Mesenchymal stem cell (in vitro differentiated cells and primary cell): ENCODE data around the gene QSER1.

Experiments
- DNase-seq: peaks from one replicate; pipeline ENCODE4 v3.0.0-alpha.2; 2013
- H2AFZ ChIP-seq: one replicate; pipeline ENCODE4 v1.6.1; 2013; ENCODE audit warnings: low read depth, mild to moderate bottlenecking, control low read depth, inconsistent platforms, low read length, moderate library complexity
- H2AK5ac ChIP-seq: 2 replicates; pipeline ENCODE4 v1.6.1; 2013; ENCODE audit warnings: low read length, moderate library complexity, mild to moderate bottlenecking, inconsistent platforms; ENCODE audit not compliant: severe bottlenecking
- H2BK120ac ChIP-seq: one replicate; pipeline ENCODE4 v1.6.1; 2013; ENCODE audit warnings: low read depth, mild to moderate bottlenecking, inconsistent platforms, low read length, moderate library complexity
- H2BK12ac ChIP-seq, 2 experiments: one replicate each; pipeline ENCODE4 v1.6.1; 2013; ENCODE audit warnings: inconsistent platforms in 2 of 2, low read length in 2 of 2, mild to moderate bottlenecking in 2 of 2, moderate library complexity in 2 of 2, control low read depth in 1 of 2
- H2BK15ac ChIP-seq: one replicate; pipeline ENCODE4 v1.6.1; 2013; ENCODE audit warnings: mild to moderate bottlenecking, low read depth, inconsistent platforms; ENCODE audit not compliant: poor library complexity, severe bottlenecking
- H2BK5ac ChIP-seq: 2 replicates; pipeline ENCODE4 v1.6.1; 2013; ENCODE audit warnings: low read depth, mild to moderate bottlenecking, low read length, control low read depth, inconsistent platforms; ENCODE audit not compliant: poor library complexity, severe bottlenecking
- H3K14ac ChIP-seq, 2 experiments: one replicate each; pipeline ENCODE4 v1.6.1; 2013; ENCODE audit warnings: inconsistent platforms in 2 of 2, low read length in 2 of 2, control low read depth in 1 of 2, mild to moderate bottlenecking in 1 of 2, moderate library complexity in 1 of 2
- H3K18ac ChIP-seq, 2 experiments: one replicate each; pipeline ENCODE4 v1.6.1; 2013; ENCODE audit warnings: inconsistent platforms in 2 of 2, low read length in 2 of 2, control low read depth in 1 of 2, low read depth in 1 of 2, mild to moderate bottlenecking in 1 of 2
- H3K23ac ChIP-seq, 2 experiments: one replicate each; pipeline ENCODE4 v1.6.1; 2013; ENCODE audit warnings: inconsistent platforms in 2 of 2, low read length in 2 of 2, mild to moderate bottlenecking in 2 of 2, moderate library complexity in 2 of 2, control low read depth in 1 of 2
- H3K27ac ChIP-seq: 2 replicates; pipeline ENCODE4 v1.5.1; 2013; ENCODE audit warnings: mild to moderate bottlenecking, moderate library complexity, low read length, control low read depth, inconsistent platforms; ENCODE audit not compliant: poor library complexity, severe bottlenecking
- H3K27me3 ChIP-seq, 2 experiments: 2 replicates each; pipeline versions ENCODE4 v1.6.1 to v1.7.0; 2013; ENCODE audit warnings: low read length in 2 of 2, mild to moderate bottlenecking in 2 of 2, moderate library complexity in 2 of 2, control low read depth in 1 of 2, inconsistent platforms in 1 of 2; ENCODE audit not compliant: control insufficient read depth in 1 of 2, insufficient read depth in 1 of 2
- H3K36me3 ChIP-seq, 2 experiments: 2 replicates each; pipeline versions ENCODE4 v1.6.1 to v1.7.0; 2013; ENCODE audit warnings: low read length in 2 of 2, control low read depth in 1 of 2, inconsistent platforms in 1 of 2, low read depth in 1 of 2, mild to moderate bottlenecking in 1 of 2; ENCODE audit not compliant: insufficient read depth in 2 of 2, control insufficient read depth in 1 of 2
- H3K4ac ChIP-seq, 2 experiments: one replicate each; pipeline ENCODE4 v1.6.1; 2013; ENCODE audit warnings: inconsistent platforms in 2 of 2, low read length in 2 of 2, mild to moderate bottlenecking in 2 of 2, moderate library complexity in 2 of 2, control low read depth in 1 of 2, low read depth in 1 of 2
- H3K4me1 ChIP-seq: 2 replicates; pipeline ENCODE4 v1.6.1; 2013; ENCODE audit warnings: low read depth, low read length, control low read depth; ENCODE audit not compliant: control insufficient read depth, insufficient read depth
- H3K4me2 ChIP-seq: 2 replicates; pipeline ENCODE4 v1.6.1; 2013; ENCODE audit warnings: low read length, mild to moderate bottlenecking, inconsistent platforms; ENCODE audit not compliant: poor library complexity, severe bottlenecking
- H3K4me3 ChIP-seq, 2 experiments: 2 replicates each; pipeline versions ENCODE4 v1.5.1 to v1.7.0; 2013; ENCODE audit warnings: low read length in 2 of 2, mild to moderate bottlenecking in 2 of 2, control low read depth in 1 of 2, low read depth in 1 of 2; ENCODE audit not compliant: insufficient read depth in 1 of 2
- H3K79me1 ChIP-seq: replicated peaks from 2 replicates; pipeline ENCODE4 v1.6.1; 2013; ENCODE audit warnings: mild to moderate bottlenecking, control low read depth, low read length, inconsistent platforms; ENCODE audit not compliant: poor library complexity, severe bottlenecking
- H3K9ac ChIP-seq: 2 replicates; pipeline ENCODE4 v1.7.0; 2013; ENCODE audit warnings: mild to moderate bottlenecking, low read length, moderate library complexity
- H3K9me3 ChIP-seq: 2 replicates; pipeline ENCODE4 v1.7.0; 2013; ENCODE audit warnings: mild to moderate bottlenecking, low read length; ENCODE audit not compliant: control insufficient read depth
- H4K8ac ChIP-seq: one replicate; pipeline ENCODE4 v1.6.1; 2013; ENCODE audit warnings: inconsistent platforms, mild to moderate bottlenecking, low read length, moderate library complexity
- H4K91ac ChIP-seq: one replicate; pipeline ENCODE4 v1.6.1; 2013; ENCODE audit warnings: mild to moderate bottlenecking, low read length, inconsistent platforms
- WGBS: methylation state at CpG from one replicate; pipeline ENCODE4 v1.1.7; 2013; ENCODE audit warnings: mixed read lengths; 5-methylcytosine and 5-hydroxymethylcytosine counted together

The QSER1 gene

DNA sequence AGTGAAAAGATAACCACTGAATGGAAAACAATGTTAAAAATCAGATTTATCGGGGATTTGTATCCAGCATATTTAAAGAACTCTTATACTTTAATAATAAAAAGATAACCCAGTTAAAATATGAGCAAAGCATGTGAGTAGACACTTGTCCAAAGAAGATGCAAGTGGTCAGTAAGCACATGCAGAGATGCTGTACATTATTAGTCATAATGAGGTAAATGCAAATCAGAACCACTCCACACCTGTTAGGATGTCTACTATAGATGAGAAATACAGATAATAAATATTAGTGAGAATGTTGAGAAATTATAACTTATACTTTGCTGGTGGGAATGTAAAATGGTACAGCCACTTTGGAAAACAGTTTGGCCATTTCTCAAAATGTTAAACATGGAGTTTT lies 28.0 kb downstream of the QSER1 start:
- Histone ChIP-seq H3K4ac (no peak overlapping the region), H2BK12ac (no peak overlapping the region), H3K4me2 (no peak overlapping the region), H3K18ac (no peak overlapping the region), H2BK5ac (no peak overlapping the region), H3K36me3 (no peaks in the 10 kb centered on the region), H3K9me3 (no peaks in the 10 kb centered on the region), H3K27ac (no peak overlapping the region), H3K4me3 (no peak overlapping the region), H3K14ac (no peak overlapping the region), H4K91ac (no peak overlapping the region), H3K9ac (no peak overlapping the region), H3K79me1 (peaks cover 15% of the 10 kb centered on the region), H2BK15ac (no peak overlapping the region), H3K23ac (no peak overlapping the region), H3K27me3 (no peaks in the 10 kb centered on the region), H2AK5ac (no peak overlapping the region), H2BK120ac (no peak overlapping the region), H4K8ac (no peak overlapping the region), H3K4me1 (no peaks in the 10 kb centered on the region), H2AFZ (no peak overlapping the region)
- no CpG with 5 or more reads among the region's 1 CpG for WGBS
- DNase-seq = no peak

- Histone ChIP-seq H3K4ac (no peak overlapping the region), H4K8ac (no peak overlapping the region), H3K4me3 (no peak overlapping the region), H3K4me1 (no peaks in the 10 kb centered on the region), H3K23ac (no peak overlapping the region), H3K9ac (no peak overlapping the region), H3K27me3 (no peaks in the 10 kb centered on the region), H3K36me3 (no peaks in the 10 kb centered on the region), H3K14ac (no peak overlapping the region), H2BK120ac (no peak overlapping the region), H3K79me1 (peaks cover 15% of the 10 kb centered on the region), H2BK5ac (no peak overlapping the region), H3K9me3 (no peaks in the 10 kb centered on the region), H4K91ac (no peak overlapping the region), H2AFZ (no peak overlapping the region), H3K4me2 (no peak overlapping the region), H3K27ac (no peak overlapping the region), H2BK15ac (no peak overlapping the region), H2AK5ac (no peak overlapping the region), H3K18ac (no peak overlapping the region), H2BK12ac (no peak overlapping the region)
- no peak for DNase-seq
- WGBS = 100% methylated on average over 1 of the region's 1 CpG
Observed at GRCh38 chr11:32921204-32921603, 28.6 kb downstream of the QSER1 start.

DNA sequence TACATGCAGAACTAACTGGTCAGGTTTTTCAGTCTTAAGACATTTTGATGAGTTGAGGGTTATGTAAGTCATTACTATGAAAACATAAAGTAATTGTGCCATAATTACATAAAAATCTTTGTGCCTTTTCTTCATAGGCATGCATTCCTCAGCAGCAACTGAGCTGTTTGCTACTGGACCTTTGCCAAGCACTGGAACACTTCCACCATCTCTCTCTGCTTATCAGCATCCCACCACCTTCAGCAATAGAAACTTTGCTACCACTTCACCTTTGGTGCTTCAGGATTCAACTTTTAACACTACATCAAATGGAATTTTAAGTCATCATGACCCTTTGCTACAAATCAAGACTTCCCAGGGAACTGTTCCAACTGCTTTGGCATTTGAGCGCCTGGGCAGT lies 39.0 kb downstream of the QSER1 start:
- DNase-seq = no peak
- no peak overlapping the region for H3K9ac ChIP-seq
- H3K14ac ChIP-seq = no peak overlapping the region
- no peak overlapping the region for H3K27ac ChIP-seq
- peaks cover 12% of the 10 kb centered on the region for H3K79me1 ChIP-seq
- no peaks in the 10 kb centered on the region for H3K9me3 ChIP-seq
- H2BK5ac ChIP-seq = no peak overlapping the region
- no peak overlapping the region for H3K4ac ChIP-seq
- H2BK12ac ChIP-seq = no peak overlapping the region
- H2BK120ac ChIP-seq = no peak overlapping the region
- H3K4me3 ChIP-seq = no peak overlapping the region
- H3K18ac ChIP-seq = no peak overlapping the region
- WGBS = 100% methylated on average over 1 of the region's 1 CpG
- H3K4me1 ChIP-seq = no peaks in the 10 kb centered on the region
- no peak overlapping the region for H3K23ac ChIP-seq
- peaks cover 3 to 56% of the 10 kb centered on the region in 2 experiments for H3K36me3 ChIP-seq
- H3K4me2 ChIP-seq = no peak overlapping the region
- no peak overlapping the region for H2AFZ ChIP-seq
- no peak overlapping the region for H4K8ac ChIP-seq
- no peaks in the 10 kb centered on the region for H3K27me3 ChIP-seq
- no peak overlapping the region for H2BK15ac ChIP-seq
- no peak overlapping the region for H4K91ac ChIP-seq
- no peak overlapping the region for H2AK5ac ChIP-seq

- 95% methylated on average over 3 of the region's 3 CpGs for WGBS
- no peak overlapping the region for H3K27ac ChIP-seq
- H2BK12ac ChIP-seq = no peak overlapping the region
- DNase-seq = no peak
- no peak overlapping the region for H3K4ac ChIP-seq
- no peak overlapping the region for H3K4me3 ChIP-seq
- no peak overlapping the region for H4K8ac ChIP-seq
- H2BK120ac ChIP-seq = no peak overlapping the region
- H2AK5ac ChIP-seq = no peak overlapping the region
- no peak overlapping the region for H3K9ac ChIP-seq
- peaks cover 12% of the 10 kb centered on the region for H3K79me1 ChIP-seq
- no peak overlapping the region for H3K14ac ChIP-seq
- no peak overlapping the region for H2BK15ac ChIP-seq
- no peak overlapping the region for H3K23ac ChIP-seq
- H3K18ac ChIP-seq = no peak overlapping the region
- no peak overlapping the region for H2AFZ ChIP-seq
- H3K4me2 ChIP-seq = no peak overlapping the region
- H3K36me3 ChIP-seq = peaks cover 3 to 60% of the 10 kb centered on the region in 2 experiments
- no peaks in the 10 kb centered on the region for H3K9me3 ChIP-seq
- H2BK5ac ChIP-seq = no peak overlapping the region
- no peaks in the 10 kb centered on the region for H3K27me3 ChIP-seq
- H3K4me1 ChIP-seq = no peaks in the 10 kb centered on the region
- H4K91ac ChIP-seq = no peak overlapping the region
Observed at GRCh38 chr11:32932196-32932595, 39.6 kb downstream of the QSER1 start.
